GDM1 (cell line): Measurements from ENCODE around the gene LIN7B.
"Not testable (repeated sequence)": the region's sequence is repeated elsewhere in the genome, so short reads cannot be mapped to it uniquely, and the experiment has no call there.

Experiments
- DNase-seq: peaks from one replicate; lab custom pipeline; 2025; lab: John Stamatoyannopoulos, UW

LIN7B gene

DNA sequence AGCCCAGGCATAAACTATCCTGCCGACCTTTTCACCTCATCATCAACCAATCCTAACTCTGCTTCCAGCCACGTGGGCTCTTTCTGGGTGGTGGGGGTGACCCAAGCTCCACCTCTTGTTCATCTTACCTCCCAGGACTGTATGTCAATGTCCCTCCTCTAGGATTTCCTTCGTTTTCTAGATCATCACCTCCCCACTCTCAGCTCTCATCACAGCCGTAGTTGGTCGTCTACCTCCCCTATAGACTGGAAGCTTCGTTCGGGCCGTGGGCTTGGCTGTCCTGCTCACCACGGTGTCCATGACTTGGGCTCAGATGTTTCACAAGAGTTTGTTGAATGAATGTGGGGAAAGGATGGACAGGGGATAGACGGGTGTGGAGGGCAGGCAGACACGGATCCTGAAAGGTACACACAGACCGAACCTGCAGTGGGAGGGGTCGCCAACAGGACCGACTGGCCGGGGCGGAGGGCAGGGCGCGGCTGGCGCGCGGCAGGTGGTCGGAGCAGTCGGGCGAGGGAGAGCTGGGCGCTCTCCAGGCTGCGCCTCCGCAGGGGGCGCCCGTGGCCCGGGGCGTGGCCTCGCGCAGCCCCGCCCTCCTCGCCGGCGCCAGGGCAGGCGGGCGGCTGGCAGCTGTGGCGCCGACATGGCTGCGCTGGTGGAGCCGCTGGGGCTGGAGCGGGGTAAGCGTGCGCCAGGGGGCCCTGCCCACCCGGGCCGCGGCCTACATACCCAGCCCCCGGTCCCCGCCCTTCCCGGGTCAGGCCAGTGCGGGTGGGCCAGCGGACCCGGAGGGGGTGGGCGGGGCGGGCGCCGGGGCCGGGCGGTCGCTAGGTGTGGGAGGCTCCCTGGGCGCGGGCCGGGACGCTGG, at the start of gene LIN7B:
TSS of gene LIN7B (plus strand) at position 609 of the 868 bp plus-strand sequence. CDS start at position 644, 35 bp downstream.
- DNase-seq: peak; percentile 72

GRCh38 chr19:49064768-49065611, 49.2 kb upstream of the LIN7B start, which contains the start of gene NTF4:
Gene NTF4, minus strand, starts transcription at chr19:49064818. Its CDS starts 2,821 bp downstream, at chr19:49061997.
- DNase-seq: no peak

GRCh38 chr19:49065905-49066512, 48.2 kb upstream of the LIN7B start:
- no peak for DNase-seq

DNA sequence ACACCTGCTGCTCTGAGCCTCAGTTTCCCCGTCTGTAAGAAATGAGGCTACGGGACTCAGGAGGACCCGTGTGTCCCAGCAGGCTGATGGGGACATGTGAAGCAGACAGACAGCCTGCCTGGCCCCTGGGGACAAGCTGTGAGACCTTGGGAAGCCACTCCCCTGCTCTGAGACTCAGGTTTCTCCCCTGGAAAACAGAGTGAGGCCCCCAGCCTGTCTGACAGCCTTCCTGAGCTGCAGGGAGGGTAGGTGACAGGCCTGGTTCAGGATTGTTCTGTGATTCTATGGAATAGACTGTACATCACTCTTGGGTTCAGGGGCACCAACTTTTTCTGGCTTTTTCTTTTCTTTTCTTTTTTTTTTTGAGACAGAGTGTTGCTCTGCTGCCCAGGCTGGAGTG, 46.6 kb upstream of the LIN7B start:
- no peak for DNase-seq

- DNase-seq: no peak
These were observed 45.1 kb upstream of the LIN7B start for GRCh38 chr19:49069026-49069425.

DNA sequence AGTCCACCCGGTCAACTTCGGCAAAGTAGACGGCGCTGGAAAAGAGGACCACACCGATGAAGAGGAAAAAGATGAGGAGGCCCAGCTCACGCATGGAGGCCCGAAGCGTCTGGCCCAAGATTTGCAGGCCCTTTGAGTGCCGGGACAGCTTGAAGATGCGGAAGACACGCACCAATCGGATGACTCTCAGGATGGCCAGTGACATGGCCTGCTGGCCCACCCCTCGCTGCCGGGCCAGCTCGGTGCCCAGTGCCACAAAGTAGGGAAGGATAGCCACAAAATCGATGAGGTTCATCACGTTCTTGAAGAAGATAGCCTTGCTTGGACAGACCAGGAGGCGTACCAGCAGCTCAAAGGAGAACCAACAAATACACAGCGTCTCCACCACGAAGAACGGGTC, 43.8 kb upstream of the LIN7B start:
- DNase-seq: no peak

- no peak for DNase-seq
These were observed 42.2 kb upstream of the LIN7B start for GRCh38 chr19:49071860-49072547.

DNA sequence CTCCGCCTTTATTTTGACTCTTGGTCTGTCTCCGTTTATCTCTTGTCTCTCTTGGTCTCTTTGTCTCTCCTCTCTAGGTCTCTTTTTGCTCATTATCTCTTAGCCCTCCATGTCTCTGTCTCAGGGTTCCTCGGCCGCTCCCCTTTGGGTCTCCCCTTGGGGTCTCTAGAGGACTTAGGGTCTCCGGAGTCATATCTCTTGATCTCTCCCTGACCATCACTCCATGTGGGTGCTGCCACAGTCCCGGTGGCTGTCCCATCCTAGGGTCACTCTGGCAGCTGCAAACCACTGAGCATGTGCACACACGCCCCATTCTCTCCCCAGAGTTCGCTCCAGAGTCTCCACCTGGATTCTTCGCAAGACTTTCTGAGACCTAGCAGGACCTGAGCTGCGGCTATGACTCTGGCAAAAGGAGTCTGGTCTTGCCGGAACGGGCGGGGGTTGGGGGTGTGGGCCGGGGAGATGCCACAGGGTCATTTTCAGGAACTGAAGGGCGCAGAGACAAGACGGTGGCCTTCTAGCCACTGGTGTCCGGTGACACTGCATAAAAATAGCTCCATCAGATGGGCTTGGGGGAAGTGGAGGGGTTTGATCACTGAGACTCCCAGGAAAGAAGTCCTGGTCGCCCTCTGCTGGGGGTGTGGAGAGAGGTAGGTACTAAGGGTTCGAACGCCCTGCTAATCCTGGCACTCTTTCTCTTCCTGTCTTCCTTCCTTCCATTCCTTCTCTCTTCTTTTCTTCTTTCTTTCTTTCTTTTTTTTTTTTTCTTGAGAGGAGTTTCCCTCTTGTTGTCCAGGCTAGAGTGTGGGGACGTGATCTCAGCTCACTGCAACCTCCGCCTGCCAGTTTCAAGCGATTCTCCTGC, 40.4 kb upstream of the LIN7B start:
- DNase-seq: no peak

GRCh38 chr19:49074869-49075268, 39.3 kb upstream of the LIN7B start:
- DNase-seq: not testable (repeated sequence)

DNA sequence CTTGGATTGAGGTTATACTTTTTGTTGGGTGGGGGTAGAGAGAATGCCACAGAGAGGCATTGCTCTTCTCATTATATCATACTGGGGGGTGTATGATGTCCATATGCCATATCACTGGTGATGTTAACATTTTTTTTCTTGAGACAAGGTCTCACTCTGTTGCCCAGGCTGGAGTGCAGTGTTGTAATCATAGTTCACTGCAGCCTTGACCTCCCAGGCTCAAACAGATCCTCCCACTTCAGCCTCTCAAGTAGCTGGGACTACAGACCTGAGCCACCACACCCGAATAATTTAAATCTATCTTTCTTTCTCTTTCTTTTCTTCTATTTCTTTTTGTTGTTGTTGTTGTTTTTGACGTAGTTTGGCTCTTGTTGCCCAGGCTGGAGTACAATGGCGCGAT, 33.8 kb upstream of the LIN7B start:
- DNase-seq: no peak

- DNase-seq: no peak
These were observed 32.9 kb upstream of the LIN7B start for GRCh38 chr19:49081273-49081672.

DNA sequence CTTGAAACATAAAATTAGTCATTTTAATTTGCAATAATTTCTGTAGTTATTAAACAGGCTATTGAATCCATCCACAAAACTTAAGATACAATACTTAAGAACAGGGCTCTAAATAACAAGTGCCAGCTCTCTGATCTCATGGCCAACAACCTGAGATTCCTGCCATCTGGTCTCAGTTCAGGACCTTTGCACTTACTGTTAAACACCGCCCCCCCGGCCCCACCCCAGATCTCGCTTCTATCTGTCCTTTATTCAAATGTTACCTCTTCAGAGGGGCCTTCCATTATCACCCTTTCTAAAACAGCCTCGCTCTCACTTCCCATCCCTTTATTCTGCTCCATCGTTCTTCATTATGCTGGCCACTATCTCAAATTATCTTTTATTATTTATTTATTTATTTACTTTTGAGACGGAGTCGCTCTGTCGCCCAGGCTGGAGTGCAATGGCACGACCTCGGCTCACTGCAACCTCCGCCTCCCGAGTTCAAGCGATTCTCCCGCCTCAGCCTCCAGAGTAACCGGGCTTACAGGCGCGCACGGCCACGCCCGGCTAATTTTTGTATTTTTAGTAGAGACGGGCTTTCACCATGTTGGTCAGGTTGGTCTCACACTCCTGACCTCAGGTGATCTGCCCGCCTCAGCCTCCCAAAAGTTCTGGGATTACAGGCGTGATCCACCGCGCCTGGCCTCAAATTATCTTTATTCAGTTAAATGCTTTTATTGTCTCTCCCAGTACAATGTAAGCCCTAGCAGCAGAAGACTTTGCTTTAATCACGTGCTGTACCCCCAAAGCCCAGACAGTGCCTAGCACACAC, 29.8 kb upstream of the LIN7B start:
- DNase-seq: no peak

GRCh38 chr19:49085020-49085867, 28.9 kb upstream of the LIN7B start, which contains the start of gene SNRNP70:
Gene SNRNP70, plus strand, starts transcription at chr19:49085451. Its CDS starts 964 bp downstream, at chr19:49086415.
- peak; percentile 100 for DNase-seq

DNA sequence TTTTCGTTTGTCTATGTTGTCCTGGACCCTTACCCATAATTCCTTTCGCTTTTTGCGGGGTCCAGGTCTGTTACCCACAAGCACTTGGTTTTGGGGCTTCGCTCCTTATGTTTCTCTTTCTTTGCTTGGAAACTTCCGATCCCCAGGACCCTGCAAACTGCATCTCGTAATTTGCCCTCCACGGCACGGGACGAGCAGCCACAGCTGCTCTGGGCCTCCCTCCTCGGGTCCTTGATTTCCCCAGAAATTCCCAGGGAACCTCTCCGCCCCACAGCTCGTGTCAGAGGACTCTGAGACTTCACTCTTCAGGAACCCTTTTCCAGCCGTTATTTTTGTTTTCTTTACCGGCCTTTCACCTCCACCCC, 28.3 kb upstream of the LIN7B start:
- DNase-seq: no peak

DNA sequence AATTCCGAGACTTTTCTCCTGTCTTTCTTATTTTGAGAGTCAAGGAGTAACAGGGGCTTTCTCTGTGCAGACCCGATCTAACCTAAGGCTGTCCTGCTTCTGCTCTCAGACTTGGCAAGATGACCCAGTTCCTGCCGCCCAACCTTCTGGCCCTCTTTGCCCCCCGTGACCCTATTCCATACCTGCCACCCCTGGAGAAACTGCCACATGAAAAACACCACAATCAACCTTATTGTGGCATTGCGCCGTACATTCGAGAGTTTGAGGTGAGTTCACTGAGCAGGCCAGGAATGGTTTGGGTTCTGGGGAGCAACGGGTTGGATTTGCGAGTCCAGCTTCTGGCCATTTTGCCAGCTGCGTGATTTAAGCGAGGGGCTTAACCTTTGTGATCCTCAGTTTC, 27.9 kb upstream of the LIN7B start:
- DNase-seq: no peak

DNA sequence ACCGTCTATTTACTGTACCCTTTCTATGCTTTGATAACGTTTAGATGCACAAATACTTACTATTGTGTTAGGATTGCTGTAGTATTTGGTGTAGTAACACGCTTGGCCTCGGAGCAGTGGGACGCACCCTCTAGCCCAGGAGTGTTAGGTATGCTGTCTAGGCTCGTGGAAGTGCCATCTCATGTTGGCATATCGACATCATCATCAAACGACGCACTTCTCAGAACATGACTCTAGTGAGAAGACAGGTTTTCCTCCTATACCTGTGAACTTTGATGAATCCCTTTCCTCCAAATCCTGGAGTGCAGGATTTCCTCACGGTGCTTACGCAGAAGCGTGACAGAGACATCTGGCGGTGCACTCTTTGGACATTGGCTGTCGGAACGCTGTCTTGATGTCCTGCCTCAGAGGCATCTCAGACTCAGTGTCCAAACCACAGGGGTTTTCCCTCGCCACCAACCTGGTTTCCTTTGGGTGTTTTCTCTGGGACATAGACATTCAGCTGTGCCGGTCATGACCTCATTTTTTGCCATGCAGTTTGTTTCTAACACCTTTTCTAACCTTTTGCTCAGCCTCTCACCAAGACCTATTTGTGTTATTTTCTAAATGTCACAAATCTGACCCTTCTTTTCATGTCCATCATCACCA, 22.7 kb upstream of the LIN7B start:
- DNase-seq: no peak

- DNase-seq: no peak
These were observed 21.5 kb upstream of the LIN7B start for GRCh38 chr19:49092686-49093085.
